HepG2 (cell line): Measurements from ENCODE around the gene VPS13D. TPM values are rescaled to one million over a fixed set of nuclear protein-coding genes. Genes with fewer than 3 reads are reported as not detected.
A peak's percentile ranks its signal among the peaks of the same experiment; 100 is the strongest.

Source experiments
- BCL6 ChIP-seq: IDR thresholded peaks from 2 replicates; pipeline ENCODE4 v1.6.1; 2016; ENCODE audit warnings: missing genetic modification reagents, missing compliant biosample characterization
- HNRNPK ChIP-seq: fragments of 200-400 bp; formaldehyde crosslinking; IDR thresholded peaks from 2 replicates; pipeline ENCODE4 v1.6.1; 2018; ENCODE audit warnings: low read length, low read depth, moderate library complexity, mild to moderate bottlenecking; ENCODE audit not compliant: poor library complexity, severe bottlenecking
- HOXA3 ChIP-seq: sonication (generic); formaldehyde crosslinking; IDR thresholded peaks from 2 replicates; pipeline ENCODE4 v1.5.0; 2020; ENCODE audit warnings: missing genetic modification reagents
- IKZF5 ChIP-seq: IDR thresholded peaks from 2 replicates; pipeline ENCODE4 v1.6.1; 2018; ENCODE audit warnings: missing genetic modification reagents, mild to moderate bottlenecking, missing compliant biosample characterization
- MAZ ChIP-seq, 2 experiments: sonication (generic) in 1 of 2; formaldehyde crosslinking in 1 of 2; IDR thresholded peaks; 2 replicates each; pipeline versions ENCODE4 v1.5.0 to v1.6.1; 2012 to 2020; ENCODE audit warnings: low read depth in 2 of 2, mild to moderate bottlenecking in 2 of 2, borderline replicate concordance in 1 of 2, improper control_type of control experiment in 1 of 2, low read length in 1 of 2, missing genetic modification reagents in 1 of 2, moderate library complexity in 1 of 2
- NKX3-1 ChIP-seq: sonication (generic); formaldehyde crosslinking; IDR thresholded peaks from 2 replicates; pipeline ENCODE4 v1.5.0; 2020; ENCODE audit warnings: missing genetic modification reagents
- NONO ChIP-seq, 2 experiments: fragments of 450-650 bp in 1 of 2; sonication (generic) in 1 of 2; formaldehyde crosslinking in 1 of 2; IDR thresholded peaks in 1 of 2; conservative IDR thresholded peaks in 1 of 2; 2 replicates each; pipeline versions ENCODE4 v1.6.1 to v1.8.0; 2017 to 2022; ENCODE audit warnings: mild to moderate bottlenecking in 1 of 2, missing genetic modification reagents in 1 of 2, moderate library complexity in 1 of 2
- RAD21 ChIP-seq: fragments of 450-650 bp; formaldehyde crosslinking; IDR thresholded peaks from 2 replicates; pipeline ENCODE4 v1.5.0; 2020; ENCODE audit warnings: mild to moderate bottlenecking
- RBFOX2 ChIP-seq: fragments of 200-400 bp; formaldehyde crosslinking; IDR thresholded peaks from 2 replicates; pipeline ENCODE4 v1.6.1; 2017; ENCODE audit warnings: low read depth, mild to moderate bottlenecking, low read length
- RFXANK ChIP-seq: IDR thresholded peaks from 2 replicates; pipeline ENCODE4 v1.6.1; 2016
- SALL1 ChIP-seq: sonication (generic); formaldehyde crosslinking; IDR thresholded peaks from 2 replicates; pipeline ENCODE4 v1.8.0; 2022; ENCODE audit warnings: mild to moderate bottlenecking, missing genetic modification reagents
- SKI ChIP-seq: fragments of 450-650 bp; IDR thresholded peaks from one replicate; pipeline ENCODE4 v1.6.1; 2018; ENCODE audit warnings: mild to moderate bottlenecking; ENCODE audit not compliant: partially characterized antibody
- SRSF1 ChIP-seq: fragments of 200-400 bp; formaldehyde crosslinking; optimal IDR thresholded peaks from 2 replicates; pipeline ENCODE3; 2017; ENCODE audit warnings: mild to moderate bottlenecking, low read depth, low read length, moderate library complexity
- YEATS4 ChIP-seq: sonication (generic); formaldehyde crosslinking; IDR thresholded peaks from 2 replicates; pipeline ENCODE4 v1.4.0; 2020; ENCODE audit warnings: missing genetic modification reagents, borderline replicate concordance
- ZFP82 ChIP-seq: sonication (generic); formaldehyde crosslinking; IDR thresholded peaks from 2 replicates; pipeline ENCODE4 v1.5.1; 2020; ENCODE audit warnings: mild to moderate bottlenecking, missing genetic modification reagents, borderline replicate concordance
- ZFY ChIP-seq: sonication (generic); formaldehyde crosslinking; IDR thresholded peaks from 2 replicates; pipeline ENCODE4 v1.4.0; 2020; ENCODE audit warnings: missing genetic modification reagents
- ZGPAT ChIP-seq: IDR thresholded peaks from 2 replicates; pipeline ENCODE4 v1.6.1; 2016; ENCODE audit warnings: mild to moderate bottlenecking
- ZNF138 ChIP-seq: sonication (generic); formaldehyde crosslinking; IDR thresholded peaks from 2 replicates; pipeline ENCODE4 v1.5.0; 2020; ENCODE audit warnings: mild to moderate bottlenecking, low read depth, missing genetic modification reagents
- ZNF331 ChIP-seq: sonication (generic); formaldehyde crosslinking; IDR thresholded peaks from 2 replicates; pipeline ENCODE4 v1.4.0; 2020; ENCODE audit warnings: missing genetic modification reagents
- ZNF431 ChIP-seq: sonication (generic); formaldehyde crosslinking; IDR thresholded peaks from 2 replicates; pipeline ENCODE4 v1.9.0; 2022; ENCODE audit warnings: missing genetic modification reagents, low read depth, mild to moderate bottlenecking, borderline replicate concordance
- ZNF441 ChIP-seq: sonication (generic); formaldehyde crosslinking; IDR thresholded peaks from 2 replicates; pipeline ENCODE4 v1.7.0; 2021; ENCODE audit warnings: missing genetic modification reagents, borderline replicate concordance
- ZNF724P ChIP-seq: sonication (generic); formaldehyde crosslinking; IDR thresholded peaks from 2 replicates; pipeline ENCODE4 v1.8.0; 2022; ENCODE audit warnings: missing genetic modification reagents, borderline replicate concordance
- ZNF773 ChIP-seq: sonication (generic); formaldehyde crosslinking; IDR thresholded peaks from 2 replicates; pipeline ENCODE4 v1.4.0; 2020; ENCODE audit warnings: missing genetic modification reagents, borderline replicate concordance
- ZNF782 ChIP-seq: sonication (generic); formaldehyde crosslinking; IDR thresholded peaks from 2 replicates; pipeline ENCODE4 v1.4.0; 2020; ENCODE audit warnings: missing genetic modification reagents, mild to moderate bottlenecking, borderline replicate concordance
- ZSCAN21 ChIP-seq: sonication (generic); formaldehyde crosslinking; IDR thresholded peaks from 2 replicates; pipeline ENCODE4 v1.8.0; 2022; ENCODE audit warnings: mild to moderate bottlenecking, missing genetic modification reagents, moderate library complexity, borderline replicate concordance
- polyA plus RNA-seq, 8 experiments: library from polyadenylated mRNA; depleted of rRNA in 3 of 8; stranded (reverse) in 7 of 8; unstranded in 1 of 8; fragments of >200 nt; fragmentation: Illumina TruSeq in 4 of 8; extraction: Trizol in 4 of 8; gene quantifications; 2 replicates each; pipeline versions ENCODE4 v1.2.1 to v1.2.3, GENCODE V29; 2011 to 2016; ENCODE audit warnings: low read depth in 4 of 8, missing spikeins in 1 of 8, mixed read lengths in 1 of 8; ENCODE audit not compliant: insufficient read depth in 1 of 8
- total RNA-seq, 5 experiments: library from RNA; depleted of rRNA; stranded (reverse); fragments of >200 nt; fragmentation: Illumina TruSeq; extraction: Trizol; gene quantifications; 2 replicates each; pipeline ENCODE4 v1.2.3, GENCODE V29; 2016; ENCODE audit warnings: low read depth in 1 of 5

The VPS13D gene
- total and polyA plus RNA-seq, 2 of the 13 experiments (the other 11 are each of a cell fraction or from before 2014, with no cell fraction given), result 8.6 to 13.9 TPM

- TF ChIP-seq NKX3-1 (CRISPR knock-in tag) (0 out of 2 replicates have a peak, but pooled peaks have one; percentile 36), ZNF724P (CRISPR knock-in tag) (0 out of 2 replicates have a peak, but pooled peaks have one; percentile 17), HNRNPK (no peak), IKZF5 (CRISPR knock-in tag) (0 out of 2 replicates have a peak, but pooled peaks have one; percentile 33), ZFY (peak; percentile 94), YEATS4 (CRISPR knock-in tag) (peak; percentile 58; the same call in 1 of the 2 replicates), ZSCAN21 (CRISPR knock-in tag) (no peak; the same call in 1 of the 2 replicates), ZNF138 (CRISPR knock-in tag) (no peak), RBFOX2 (peak; percentile 65), ZNF782 (no peak), SRSF1 (no peak), MAZ (IDR thresholded peaks at IDR 0.05; ENCODE audit: borderline replicate concordance, low read depth, low read length) (peak; percentile 49; the same call in 1 of the 2 replicates), MAZ (CRISPR knock-in tag; IDR thresholded peaks at IDR 0.05; ENCODE audit: low read depth) (peak; percentile 87), SALL1 (CRISPR knock-in tag) (peak; percentile 53; the same call in 1 of the 2 replicates), ZNF431 (peak; percentile 73; the same call in 1 of the 2 replicates), ZFP82 (CRISPR knock-in tag) (0 out of 2 replicates have a peak, but pooled peaks have one; percentile 44), BCL6 (CRISPR knock-in tag) (0 out of 2 replicates have a peak, but pooled peaks have one; percentile 7), NONO (IDR thresholded peaks at IDR 0.05) (no peak), NONO (CRISPR knock-in tag; conservative IDR thresholded peaks at IDR 0.05) (peak; percentile 51; the same call in 1 of the 2 replicates), SKI (peak; percentile 72), ZNF773 (CRISPR knock-in tag) (peak; percentile 50; the same call in 1 of the 2 replicates), HOXA3 (CRISPR knock-in tag) (peak; percentile 79), RAD21 (CRISPR knock-in tag) (peak; percentile 64), RFXANK (no peak), ZNF441 (peak; percentile 72), ZNF331 (CRISPR knock-in tag) (peak; percentile 15; the same call in 1 of the 2 replicates), ZGPAT (CRISPR knock-in tag) (peak; percentile 8; the same call in 1 of the 2 replicates)
Measured at GRCh38 chr1:12229835-12230548, at the start of gene VPS13D (continued).
